Renal cortical epithelial cell (primary cell): Measurements from ENCODE around the gene NUMB. TPM values are rescaled to one million over a fixed set of nuclear protein-coding genes. Genes with fewer than 3 reads are reported as not detected.

ENCODE experiments used
- DNase-seq: peaks from one replicate; pipeline ENCODE4 v3.0.0-alpha.2; 2011; ENCODE audit warnings: low read depth
- total RNA-seq: library from RNA; depleted of rRNA; stranded (reverse); fragments of >200 nt; gene quantifications from 2 replicates; pipeline ENCODE4 v1.2.3, GENCODE V29; 2014

The NUMB gene
- total RNA-seq, 1 donor from 2014 or later, result 53.9 TPM

DNA sequence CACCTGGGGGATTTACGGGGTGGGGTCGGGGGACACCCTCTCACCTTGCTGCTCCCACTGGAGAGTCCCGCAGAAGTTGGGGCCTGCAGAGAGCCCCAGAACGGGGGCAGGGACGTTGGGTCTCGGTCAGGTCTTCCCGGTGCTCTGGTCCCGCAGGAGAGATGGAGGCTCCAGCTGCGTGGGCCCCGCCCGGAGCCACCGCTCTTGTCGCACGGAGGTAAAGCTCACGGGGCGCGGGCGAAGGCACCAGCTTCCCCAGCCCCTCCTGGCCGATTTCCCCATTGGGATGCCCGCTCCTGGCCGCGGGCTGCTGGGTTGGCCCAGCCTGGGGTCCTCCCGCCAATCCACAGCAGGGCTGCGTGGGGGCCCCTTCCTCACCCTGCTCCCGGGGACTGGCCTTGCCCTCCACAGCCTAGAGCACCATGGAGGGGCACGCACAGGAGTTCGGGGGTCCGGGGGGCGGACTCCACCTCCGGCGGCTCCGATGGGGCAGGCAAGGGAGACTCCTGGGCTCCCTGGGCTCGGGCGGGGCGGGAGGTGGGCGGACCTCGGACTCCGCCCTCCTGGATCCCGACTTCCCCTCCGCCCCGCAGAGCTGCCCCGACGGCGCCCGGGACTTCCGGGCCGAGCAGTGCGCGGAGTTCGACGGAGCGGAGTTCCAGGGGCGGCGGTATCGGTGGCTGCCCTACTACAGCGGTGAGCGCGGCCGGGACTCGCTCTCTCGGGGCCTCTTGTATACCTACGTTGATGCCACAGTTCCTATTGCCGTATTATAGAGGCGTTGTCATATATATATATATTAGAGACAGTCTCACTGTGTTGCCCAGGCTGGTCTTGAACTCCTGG is 212.6 kb downstream of the NUMB start:
- no peak for DNase-seq

DNA sequence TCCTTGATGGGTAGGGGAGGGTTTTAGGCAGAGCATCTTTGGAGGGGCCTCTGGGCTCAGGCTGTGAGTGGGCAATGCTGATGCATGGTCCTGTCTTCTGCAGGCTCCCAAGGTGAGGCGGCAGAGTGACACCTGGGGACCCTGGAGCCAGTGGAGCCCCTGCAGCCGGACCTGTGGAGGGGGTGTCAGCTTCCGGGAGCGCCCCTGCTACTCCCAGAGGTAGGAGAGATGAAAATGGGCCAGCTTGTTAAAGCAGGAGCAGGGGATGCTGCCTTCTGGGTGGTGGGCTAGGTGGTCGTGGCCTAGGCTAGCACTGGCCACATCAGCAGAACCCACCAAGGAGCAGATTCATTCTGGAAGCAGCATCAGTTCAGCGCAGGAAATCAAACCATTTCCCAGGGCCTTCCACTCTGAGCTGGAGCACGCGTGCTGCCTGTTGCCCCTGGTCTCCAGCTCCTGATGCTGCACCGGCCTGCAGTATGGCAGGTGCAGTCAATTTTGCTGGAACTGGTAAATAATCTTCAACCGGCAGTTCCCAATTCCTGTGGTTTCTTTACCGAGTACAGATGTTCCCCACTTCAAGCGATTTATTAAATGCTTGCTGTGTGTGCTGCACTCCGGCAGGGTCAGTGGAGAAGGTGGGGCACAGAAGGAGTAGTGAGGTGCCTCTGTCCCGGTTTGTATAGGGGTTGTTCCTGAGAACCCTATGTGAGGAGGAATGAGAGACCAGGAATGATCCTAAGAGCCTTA is 213.6 kb downstream of the NUMB start:
- no peak for DNase-seq

DNA sequence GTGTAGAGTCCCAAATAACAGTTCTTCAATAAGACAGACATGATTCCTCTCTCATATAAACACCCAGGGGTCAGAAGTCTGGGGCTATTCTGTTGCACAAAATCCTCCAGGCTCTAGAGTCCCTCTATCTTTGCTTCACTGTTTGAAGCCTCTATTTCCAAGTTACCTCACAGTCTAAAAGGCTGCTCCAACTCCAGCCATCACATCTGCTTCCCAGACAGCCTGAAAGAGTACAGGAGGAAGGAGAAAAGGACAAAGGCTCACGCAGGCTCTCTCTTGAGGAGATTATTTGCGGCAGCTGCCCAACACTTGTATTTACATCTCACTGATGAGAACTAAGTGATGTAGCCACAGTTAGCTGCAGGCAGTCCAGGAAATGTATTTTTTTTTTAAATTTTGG is 214.6 kb downstream of the NUMB start:
- DNase-seq, result no peak

DNA sequence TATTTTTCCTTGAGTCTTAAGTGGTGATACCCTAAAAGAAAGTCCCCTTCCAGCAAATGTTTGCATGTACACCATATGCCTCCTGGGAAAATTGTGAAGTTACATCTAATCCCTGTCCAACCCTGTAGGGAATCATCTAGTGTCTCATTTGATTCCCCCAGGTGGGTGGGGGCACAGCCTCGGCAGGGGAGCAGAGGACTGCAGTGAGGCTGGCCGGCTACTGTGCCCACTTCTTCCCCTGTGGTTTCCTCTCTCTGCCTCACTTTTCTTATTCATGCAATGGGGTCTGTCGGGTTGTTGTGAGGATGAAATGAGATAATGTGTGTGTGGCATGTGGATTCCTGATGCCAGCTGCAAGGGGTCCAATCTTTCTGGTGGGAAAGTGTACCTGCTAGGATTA is 215.0 kb downstream of the NUMB start:
- no peak for DNase-seq

DNA sequence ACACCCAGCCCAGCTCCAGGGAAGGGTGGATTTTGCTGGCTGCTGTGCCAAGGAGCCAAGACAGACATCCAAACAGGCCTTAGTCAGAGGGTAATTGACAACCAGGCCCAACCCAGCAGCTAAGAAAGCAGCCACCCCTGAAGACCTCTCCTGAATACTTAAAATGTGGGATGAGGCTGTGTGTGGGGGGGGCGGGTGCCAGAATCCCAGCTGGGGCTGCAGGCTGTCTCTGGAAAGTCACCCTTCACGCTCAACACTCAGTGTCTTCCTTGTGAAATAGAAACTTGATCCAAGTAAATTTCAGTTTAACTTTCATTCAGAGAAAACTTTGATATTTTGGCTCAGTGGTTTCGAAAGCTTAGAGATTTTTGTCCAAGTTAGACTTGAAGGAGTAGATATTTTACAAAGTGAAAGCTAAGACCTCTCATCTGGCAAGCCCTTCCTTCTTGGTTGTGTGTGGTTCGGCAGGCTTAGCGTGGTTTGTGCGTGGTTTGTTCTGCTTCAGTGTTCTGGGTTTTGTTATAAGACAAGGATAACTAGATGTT is 215.9 kb downstream of the NUMB start:
- DNase-seq, result peak; percentile 84

DNA sequence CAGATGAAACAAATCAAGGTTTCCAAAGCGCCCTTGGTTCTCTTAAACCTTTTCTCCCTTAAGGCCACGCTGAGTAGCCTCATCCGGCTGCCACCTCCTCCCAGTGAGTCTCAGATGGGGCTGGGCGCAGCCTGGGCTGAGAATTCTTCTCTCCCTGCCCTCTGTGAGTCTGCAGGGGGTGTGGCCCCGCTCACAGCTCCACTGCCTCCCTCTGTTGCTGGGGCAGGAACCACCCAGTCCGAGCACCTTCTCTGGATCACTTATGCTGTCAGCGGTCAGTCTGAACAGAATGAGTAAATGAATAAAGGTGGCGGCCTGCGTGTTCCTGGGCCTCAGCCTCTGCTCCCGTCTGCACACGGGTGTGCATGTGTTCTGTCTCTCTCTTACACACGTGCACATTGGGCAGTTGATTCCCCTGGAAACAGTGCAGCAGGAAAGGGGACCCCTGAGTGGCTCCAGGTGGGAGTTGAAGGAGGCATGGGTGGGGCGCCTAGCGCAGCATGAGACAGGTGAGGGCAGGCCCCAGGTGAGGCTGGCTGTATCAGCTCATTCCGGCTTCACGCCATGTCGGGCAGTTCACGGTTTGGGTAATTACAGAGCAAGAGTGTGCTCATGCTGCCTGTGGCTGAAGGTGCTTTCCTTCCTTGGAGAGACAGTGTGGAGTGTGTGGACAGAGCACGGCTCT is 216.7 kb downstream of the NUMB start:
- DNase-seq, result peak; percentile 82

DNA sequence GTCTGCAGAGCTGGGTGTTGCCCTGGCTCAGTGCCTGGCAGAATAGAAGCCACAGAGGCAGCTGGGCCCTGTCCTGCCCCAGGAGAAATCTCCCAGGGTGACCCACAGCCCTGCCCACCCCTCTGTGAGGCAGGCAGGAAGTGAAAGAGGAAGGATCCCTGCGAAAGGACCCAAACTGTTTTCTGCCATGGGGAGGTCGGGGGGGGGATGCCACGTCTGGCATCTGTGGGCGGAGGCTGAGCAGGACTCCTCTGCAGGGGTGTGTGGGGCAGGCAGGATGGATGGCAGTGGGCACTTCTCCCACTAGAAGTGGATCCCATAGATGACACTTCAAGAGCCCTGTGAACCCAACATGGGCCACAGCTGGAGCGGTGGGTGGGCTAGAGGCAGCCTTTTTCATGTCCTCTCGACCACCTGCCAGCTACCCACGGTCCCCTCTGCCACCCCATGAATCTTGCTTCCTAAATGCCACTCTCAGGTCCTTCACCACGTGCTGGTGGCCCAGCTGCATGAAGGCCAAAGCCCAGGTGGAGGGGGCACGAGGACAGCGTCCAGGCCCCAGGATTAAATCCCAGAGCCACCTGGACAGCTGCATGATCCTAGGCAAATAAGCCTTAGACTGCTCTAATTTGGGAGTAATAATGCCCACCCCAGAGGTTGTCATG is 217.4 kb downstream of the NUMB start:
- no peak for DNase-seq

DNA sequence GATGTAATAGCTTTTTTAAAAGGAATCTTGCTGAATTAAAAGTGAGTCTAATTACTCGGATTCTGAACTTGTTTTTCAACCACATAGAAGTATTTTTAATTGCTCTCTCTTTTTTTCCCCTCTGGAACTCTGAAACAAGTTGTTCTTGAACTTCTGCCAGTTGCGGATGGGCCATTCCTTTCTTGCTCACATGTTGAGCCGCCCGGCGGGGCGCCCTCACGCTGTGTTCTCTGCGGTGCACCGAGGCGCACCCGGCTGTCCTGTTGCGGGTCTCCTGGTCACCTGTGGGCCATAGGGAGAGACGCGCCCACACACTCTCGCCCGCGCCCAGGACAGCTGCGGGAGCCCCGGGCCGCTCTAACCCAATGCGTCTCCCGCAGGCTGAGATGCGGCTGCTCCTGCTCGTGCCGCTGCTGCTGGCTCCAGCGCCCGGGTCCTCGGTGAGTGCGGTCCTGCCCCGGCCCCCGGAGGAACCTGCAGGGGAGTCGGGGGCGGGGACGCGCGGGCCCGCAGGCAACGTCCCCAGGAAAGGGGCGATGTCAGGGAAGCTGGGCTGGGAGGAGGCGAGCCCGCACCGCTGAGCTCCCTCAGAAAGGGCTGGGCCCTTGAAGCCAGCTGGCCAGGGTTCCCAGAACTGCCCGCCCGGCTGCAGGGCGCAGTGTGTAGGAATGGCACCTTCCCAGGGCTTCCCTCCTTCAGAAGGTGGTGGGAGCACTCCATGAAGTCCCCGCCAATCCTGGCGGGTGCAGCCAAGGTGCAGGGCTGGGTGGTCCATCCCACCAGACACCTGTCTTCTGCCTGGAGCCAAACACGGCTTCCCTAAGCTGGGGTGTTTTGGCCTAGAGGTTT is 218.7 kb downstream of the NUMB start:
- peak; percentile 83 for DNase-seq

DNA sequence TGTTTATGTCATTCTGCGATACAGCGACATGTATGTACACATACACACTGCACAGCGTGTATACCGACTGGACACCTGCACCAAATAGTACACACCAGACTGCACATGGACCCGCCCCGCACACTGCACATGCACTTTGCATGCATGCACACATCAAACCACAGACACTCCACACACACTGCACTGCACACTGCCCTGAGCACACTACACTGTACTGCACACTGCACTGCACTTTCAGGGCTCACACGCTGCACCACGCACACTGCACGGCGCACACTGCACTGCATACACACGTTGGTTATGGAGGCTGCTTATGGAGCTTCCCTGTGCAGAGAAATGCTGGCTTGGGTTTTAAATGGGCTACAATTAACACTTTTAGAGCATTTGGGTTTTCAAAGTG is 219.4 kb downstream of the NUMB start:
- no peak for DNase-seq

DNA sequence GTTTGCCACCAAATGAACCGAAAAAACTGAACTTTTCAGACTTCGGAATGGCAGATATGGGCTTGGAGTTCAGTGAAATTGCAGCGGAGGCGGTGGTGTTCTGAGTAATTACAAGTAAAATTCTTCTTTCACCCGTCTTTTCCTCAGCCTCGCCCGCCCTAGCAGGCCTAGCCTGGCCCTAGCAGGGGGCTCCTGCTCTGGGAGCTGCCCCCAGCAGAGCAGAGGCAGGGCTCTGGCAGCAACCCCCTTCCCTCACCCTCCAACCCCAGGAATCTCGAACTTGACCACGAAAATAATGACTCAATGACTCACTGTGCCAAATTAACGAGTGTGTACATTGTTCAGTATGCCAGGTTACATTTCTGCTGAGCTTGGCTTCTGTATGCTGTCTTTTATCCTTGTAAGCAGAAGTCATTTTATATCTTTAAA is 219.9 kb downstream of the NUMB start:
- DNase-seq, result peak; percentile 96

DNA sequence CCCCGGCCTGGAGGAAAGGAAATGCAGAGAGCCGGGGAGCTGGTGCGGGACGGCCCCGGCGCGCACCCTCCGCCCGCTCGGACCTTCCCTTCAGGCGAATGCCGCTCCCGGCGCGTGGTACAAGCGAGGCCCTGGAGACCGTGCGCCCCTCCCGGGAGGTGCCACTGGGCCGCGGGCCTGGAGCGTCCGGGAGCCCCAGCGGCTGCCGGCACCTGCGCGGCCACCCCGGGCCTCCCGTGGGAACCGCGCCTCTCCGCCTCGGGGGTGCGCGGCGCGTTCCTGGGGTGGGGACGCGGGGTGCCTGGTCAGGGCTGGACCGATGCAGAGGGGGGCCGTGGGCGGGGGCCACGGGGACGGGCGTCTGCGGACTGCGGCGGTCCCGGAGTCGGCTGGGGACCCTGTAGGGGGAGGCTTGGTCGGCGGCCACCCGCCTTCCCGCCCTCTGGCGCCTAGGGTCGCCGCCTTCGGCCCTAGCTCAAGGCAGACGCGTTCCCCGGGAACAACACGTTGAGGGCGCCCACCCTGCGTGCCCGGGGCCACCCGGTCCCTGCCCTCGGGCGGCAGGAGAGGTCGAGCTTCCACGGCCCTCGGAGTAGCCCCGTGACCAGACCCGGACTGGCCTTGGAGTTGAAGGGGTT is 220.4 kb downstream of the NUMB start:
- no peak for DNase-seq

DNA sequence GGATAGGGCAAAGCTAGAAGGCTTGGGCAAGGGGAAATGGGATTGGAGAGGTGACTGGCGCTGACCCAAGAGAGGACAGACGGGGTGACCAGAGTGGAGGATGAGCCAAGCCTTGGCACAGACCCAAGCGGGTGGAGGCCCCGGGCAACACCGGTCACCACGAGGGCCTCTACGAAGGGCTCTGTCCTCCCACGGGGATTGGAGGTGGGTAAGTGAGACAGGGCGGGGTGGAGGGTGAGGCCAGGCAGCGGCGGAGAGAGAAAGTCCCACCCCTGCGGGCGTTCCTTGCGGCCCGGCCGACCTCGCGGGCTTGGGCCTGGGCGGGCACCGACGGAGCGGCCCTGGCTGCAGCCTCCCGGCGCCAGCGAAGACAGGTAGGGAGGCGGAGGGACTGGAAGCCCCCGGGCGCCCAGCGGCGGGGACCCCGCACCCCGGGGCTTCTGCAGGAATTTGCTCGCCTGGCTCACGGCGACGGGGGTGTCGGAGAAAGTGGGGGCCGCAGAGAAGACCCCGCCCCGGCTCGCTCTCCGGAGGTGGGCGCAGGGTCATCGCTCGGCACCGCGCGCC is 221.0 kb downstream of the NUMB start, which contains the start of gene PAPLN:
TSS of gene PAPLN (plus strand) at position 288 of the 567 bp plus-strand sequence. CDS start 2,273 bp downstream, outside the sequence.
- DNase-seq, result peak; percentile 52

DNA sequence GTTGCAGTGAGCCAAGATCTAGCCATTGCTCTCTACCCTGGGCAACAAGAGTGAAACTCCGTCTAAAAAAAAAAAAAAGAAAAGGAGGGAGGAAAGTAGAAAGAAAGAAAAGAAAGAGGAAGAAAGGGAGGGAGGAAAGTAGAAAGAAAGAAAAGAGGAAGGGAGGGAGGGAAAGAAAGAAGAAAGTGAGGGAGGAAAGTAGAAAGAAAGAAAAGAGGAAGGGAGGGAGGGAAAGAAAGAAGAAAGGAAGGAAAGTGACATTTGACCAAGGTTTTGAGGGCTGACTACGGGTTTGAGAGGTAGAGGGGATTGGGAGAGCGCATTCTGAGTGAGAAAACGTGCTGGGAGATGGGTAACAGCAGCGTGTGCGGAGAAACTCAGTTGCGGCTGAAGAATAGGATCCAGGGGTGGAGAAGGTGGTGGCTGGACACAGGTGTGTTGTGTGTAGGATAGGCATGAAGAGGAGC is 221.6 kb downstream of the NUMB start:
- no peak for DNase-seq

DNA sequence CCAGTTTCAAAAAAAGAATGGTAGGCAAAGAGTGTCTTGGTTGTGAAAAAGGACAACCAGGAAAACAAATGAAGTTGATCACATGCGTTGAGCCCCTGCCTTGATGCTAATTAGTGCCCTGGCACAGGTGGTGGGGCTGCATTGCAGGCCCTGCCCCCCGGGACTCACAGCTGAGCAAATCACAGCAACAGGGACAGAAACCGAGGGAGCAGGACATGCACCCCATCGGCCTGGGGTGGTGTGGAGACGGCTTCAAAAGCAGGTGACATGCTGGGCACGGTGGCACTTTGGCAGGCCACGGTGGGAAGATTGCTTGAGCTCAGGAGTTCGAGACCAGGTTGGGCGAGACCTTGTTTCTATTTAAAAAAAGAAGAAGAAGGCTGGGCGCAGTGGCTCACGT is 222.2 kb downstream of the NUMB start:
- no peak for DNase-seq

DNA sequence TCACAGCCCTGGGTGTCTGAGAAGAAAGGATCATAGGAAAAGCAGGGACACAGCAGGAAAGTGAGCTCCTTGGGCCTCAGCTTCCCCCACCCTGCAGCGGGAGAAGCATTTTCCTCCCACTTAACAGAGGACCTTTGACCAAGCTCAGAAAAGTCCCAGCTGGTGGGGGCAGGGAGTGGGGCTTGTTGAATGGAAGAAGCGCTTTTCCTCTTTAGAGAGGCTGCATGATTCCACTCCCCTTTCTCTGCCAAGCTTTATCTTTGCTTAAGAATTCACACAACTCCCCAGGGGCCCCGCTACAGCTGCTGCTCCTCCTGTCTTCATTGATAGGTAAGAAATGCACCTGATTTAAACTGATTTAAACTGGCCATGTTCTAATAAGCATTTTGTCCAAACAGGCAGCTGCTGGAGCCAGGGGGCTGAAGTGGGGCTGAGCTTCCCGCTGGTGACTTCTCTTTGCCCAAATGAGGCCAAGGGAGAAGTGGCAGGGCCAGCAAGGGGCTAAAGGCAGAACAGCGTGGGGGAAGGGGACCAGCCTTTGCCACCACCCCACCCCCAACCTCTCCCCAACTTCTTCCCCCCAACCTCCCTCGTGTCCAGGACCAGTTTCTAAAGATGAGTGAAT is 222.7 kb downstream of the NUMB start:
- no peak for DNase-seq

DNA sequence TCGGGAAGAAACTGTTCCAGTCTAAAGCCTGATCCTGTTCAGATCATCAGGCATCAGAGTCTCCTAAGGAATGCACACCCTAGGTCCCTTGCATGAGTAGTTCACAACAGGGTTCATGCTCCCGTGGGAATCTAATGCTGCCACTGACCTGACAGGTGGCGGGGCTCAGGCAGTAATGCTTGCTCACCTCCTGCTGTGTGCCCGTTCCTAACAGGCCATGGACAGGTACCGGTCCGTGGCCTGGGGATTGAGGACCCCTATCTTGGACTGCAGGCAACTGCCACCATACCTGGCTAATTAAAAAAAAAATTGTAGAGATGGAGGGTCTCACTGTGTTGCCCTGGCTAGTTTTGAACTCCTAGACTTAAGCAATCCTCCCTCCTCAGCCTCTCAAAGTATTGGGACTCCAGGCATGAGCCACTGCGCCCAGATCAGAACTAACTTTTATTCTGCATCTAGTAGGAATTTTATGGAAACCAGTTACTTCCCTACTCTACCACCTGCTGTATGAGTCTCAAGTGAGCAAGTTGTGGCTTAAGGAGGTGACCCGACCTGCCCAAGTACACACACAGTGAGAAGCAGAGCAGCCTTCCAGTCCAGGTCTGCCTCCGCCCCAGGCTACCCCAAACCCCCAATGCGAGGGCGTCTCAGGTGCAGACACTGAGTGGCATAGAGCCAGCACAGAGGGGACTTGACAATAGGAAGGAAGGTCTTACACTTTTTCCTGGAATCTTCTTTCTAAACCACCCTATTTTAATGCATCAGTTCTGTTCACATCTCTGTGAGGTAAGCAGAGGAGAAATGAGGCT is 223.6 kb downstream of the NUMB start:
- no peak for DNase-seq

DNA sequence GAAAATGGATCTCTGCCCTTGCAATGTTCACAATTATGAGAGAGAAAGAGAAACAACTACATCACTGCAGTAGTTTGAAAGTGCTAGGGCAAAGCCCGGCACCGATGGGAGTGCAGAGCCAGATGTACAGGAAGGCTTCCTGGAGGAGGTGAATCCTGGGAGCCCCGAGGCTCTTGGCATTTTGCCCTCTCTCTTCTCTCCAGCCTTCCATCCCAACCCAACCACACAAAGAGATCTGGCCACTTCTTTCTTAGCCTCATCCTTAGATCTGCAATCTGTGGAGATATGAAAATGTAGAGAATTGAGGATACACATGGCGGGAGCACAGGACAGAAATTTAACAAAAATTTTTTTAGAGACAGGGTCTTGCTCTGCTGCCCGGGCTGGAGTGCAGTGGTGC is 224.3 kb downstream of the NUMB start:
- DNase-seq, result no peak

DNA sequence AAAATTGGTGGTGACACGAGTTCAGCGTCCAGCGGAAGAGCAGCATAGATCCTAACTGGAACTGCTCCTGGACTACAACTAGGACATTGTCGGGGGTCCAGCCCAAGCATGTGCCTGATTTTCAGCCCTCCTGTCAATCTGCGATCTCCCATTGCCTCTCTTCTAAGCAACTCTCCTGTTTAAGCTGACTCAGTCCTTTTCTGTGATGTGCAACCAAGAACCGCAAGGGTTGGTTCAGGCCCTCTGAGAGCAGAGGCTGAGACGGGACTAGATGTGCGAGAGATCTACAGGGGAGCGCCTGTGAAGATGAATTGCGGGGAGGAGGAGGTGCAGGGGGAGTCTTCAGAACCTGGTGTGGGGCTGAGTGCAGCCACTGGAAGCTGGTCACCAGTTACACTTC is 224.8 kb downstream of the NUMB start:
- no peak for DNase-seq
